GM19193 (cell line): Measurements from ENCODE around the gene NDUFB8.

ENCODE experiments used
- POLR2A ChIP-seq: IDR thresholded peaks from 4 replicates; pipeline ENCODE4 v1.6.1; 2011; ENCODE audit not compliant: insufficient read depth, insufficient read length; ENCODE audit errors: extremely low read depth

Gene NDUFB8

GRCh38 chr10:100560248-100560647 lies 30.6 kb upstream of the NDUFB8 start:
- no peak for TF ChIP-seq POLR2A

GRCh38 chr10:100554902-100555301 lies 25.2 kb upstream of the NDUFB8 start:
- TF ChIP-seq POLR2A = no peak

GRCh38 chr10:100553929-100554328 lies 24.3 kb upstream of the NDUFB8 start:
- no peak for TF ChIP-seq POLR2A

- TF ChIP-seq POLR2A = no peak
Measured at GRCh38 chr10:100551738-100552137, 22.1 kb upstream of the NDUFB8 start.

- TF ChIP-seq POLR2A = no peak
Measured at GRCh38 chr10:100551196-100551595, 21.5 kb upstream of the NDUFB8 start.

DNA sequence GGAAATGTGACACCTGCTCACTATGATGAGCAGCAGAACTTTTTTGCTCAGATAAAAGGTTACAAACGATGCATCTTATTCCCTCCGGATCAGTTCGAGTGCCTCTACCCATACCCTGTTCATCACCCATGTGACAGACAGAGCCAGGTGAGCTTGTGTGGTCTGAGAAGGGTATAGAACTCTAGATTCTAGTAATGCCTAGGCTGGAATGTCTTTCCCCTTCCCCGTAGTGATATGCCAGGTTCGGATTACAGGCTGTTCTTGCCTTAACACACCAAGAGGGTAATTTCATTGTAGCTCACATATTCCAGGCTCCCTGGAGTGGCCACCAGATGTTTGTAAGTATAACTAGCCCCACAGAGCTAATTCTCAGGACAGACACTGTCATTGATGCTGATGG lies 15.3 kb upstream of the NDUFB8 start:
- no peak for TF ChIP-seq POLR2A

GRCh38 chr10:100537475-100537874 lies 7.8 kb upstream of the NDUFB8 start:
- TF ChIP-seq POLR2A = no peak

DNA sequence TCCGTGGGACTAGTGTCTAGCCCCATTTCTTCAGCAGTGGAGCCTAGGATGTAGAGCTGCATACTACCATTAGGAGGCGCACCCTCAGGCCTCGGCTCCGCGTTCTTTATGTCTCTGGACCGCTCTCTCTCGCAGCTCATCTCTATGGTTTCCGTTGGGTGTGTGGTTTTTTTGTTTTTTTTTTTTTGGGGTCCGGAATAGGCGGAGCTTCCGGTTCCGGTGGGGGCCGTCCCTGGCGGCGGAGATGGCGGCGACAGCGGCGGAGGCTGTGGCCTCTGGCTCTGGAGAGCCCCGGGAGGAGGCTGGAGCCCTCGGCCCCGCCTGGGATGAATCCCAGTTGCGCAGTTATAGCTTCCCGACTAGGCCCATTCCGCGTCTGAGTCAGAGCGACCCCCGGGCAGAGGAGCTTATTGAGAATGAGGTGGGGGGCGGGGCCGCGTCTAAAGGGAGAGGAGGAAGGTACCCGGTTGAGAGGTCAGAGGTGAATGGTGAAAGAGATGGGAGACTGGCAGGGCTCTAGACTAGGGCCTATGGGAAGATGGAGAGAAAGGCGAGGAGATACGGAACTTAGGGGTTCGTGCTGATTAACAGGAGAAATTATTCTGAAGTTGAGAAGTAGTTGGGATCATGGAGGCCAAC lies 6.2 kb upstream of the NDUFB8 start, which contains the start of gene HIF1AN:
HIF1AN (plus strand) TSS at position 229 of the 639 bp plus-strand sequence; CDS start at position 245, 16 bp downstream.
- TF ChIP-seq POLR2A = peak; percentile 96

DNA sequence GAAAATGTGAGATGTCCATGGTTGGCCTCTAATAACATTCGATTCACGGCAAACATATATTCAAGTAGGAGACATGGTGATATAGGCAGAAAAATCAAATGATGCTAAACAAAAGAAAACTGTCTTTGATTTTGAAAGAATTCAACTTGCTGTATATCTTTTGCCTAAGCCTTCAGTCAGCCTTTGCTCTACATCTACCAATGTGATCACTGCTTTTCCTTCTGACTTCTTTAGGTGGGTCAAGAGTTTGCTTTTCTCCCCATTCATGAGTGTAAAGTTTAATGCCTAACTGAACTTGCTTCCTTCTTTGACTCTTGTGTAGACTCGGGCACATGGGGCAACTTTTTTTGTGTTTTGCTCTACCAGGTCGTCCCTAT lies 5.7 kb upstream of the NDUFB8 start:
- TF ChIP-seq POLR2A = no peak

DNA sequence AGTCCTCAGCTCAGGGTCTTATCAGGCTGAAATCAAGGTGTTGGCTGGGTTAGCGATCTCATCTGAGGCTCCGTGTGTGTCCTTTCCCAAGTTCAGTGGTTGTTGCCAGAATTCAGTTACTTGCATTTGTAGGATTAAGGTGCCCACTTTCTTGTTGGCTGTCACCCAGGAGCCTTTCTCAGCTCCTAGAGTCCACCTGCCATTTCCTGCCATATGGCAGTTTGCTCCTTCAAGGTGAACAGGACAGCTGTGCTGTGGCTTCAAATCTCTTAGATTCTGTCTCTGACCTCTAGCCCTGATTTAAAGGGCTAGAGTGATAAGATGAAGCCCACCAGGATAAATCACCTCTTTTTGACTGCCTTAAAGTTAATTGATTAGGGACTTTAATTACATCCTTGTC lies 5.1 kb upstream of the NDUFB8 start:
- TF ChIP-seq POLR2A = no peak

DNA sequence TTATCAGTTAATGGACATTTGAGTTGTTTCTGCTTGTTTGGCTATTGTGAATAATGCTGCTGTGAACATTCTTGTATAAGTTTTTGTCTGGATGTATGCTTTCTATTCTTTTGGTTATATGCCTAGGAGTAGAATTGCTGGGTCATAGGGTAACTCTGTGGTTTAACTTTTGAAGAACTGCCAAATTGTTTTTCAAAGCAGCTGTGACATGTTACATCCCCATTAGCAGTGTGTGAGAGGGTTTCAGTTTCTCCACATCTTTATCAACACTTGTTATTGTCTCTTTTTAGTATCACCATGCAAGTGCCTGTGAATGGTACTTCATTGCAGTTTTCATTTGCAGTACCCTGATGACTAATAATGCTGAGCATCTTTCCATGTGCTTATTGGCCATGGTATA lies 2.1 kb upstream of the NDUFB8 start:
- TF ChIP-seq POLR2A = no peak

DNA sequence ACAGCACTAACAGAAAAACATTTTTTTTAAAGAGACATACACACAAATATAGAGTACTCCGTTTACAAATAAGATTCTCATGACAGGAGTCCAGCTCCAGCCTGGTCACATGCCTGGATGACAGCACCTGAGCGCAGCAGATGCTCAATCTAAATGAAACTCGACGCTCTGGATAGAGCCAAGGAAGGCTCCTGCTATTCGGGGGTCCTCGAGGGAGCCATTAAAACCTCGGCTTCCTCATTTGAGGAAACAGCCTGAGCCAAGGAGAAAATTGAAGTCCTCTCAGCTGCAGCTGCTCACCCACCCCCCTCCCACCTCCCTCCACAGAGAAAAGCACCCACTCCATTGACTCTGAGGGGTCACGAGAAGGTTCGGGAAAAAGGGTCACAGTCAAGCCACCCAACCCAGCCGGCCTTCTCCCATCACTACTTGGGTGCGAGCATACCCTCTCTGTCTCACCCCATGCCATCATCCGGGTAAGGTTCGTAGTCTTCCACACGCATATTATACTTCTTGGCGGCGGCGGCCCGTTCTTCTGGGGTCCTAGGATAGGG lies 673 bp downstream of the NDUFB8 start:
- TF ChIP-seq POLR2A = no peak

- no peak for TF ChIP-seq POLR2A
Measured at GRCh38 chr10:100528123-100528886, 1.4 kb downstream of the NDUFB8 start.

DNA sequence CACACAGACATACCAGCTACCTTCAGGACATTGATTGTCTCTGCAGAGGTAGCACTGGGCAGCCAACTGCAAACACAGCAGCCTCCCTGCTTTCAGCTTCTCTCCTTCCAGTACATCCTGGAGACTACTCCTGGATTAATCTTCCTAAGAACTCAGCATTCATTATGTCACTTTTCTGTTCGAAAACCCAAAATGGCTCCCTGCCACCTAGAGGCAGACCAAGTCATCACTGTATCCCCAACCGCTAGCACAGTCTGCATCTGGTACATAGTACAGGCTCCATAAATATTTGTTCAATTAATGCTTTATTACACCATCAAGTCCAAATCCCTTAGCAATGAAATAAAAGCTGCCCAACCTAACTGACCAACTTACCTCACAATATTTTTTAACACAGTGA lies 5.0 kb downstream of the NDUFB8 start:
- no peak for TF ChIP-seq POLR2A

DNA sequence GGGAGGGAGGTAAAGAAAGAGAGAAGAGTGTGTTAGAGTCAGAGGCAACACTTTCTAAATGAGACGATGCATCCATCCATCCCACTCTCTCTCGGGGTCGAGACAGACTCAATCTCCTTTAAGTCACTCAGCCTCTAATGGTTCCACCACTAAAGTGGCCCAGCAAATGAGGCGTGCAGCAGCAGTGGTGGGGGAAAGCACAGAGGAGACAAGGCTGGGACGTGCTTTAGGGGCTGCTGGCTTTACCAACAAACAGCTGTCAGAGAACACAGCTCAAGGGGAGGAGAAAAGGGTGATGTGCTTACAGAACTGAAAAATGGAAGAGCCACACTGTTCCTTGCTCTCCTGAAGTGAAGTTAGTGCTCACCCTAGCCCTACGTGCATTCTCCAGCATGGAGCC lies 5.5 kb downstream of the NDUFB8 start:
- no peak for TF ChIP-seq POLR2A

- TF ChIP-seq POLR2A = no peak
Measured at GRCh38 chr10:100522945-100523344, 6.7 kb downstream of the NDUFB8 start.
